DND-41 (cell line): ENCODE data around the gene PRR23E.

ENCODE experiments used
- EZH2 ChIP-seq: IDR thresholded peaks from 3 replicates; pipeline ENCODE4 v1.6.1; 2012; ENCODE audit warnings: borderline replicate concordance, low read depth, mild to moderate bottlenecking, moderate library complexity, low read length, inconsistent platforms; ENCODE audit not compliant: severe bottlenecking
- TF ChIP-seq, protein P1 (sequence below): IDR thresholded peaks from 2 replicates; pipeline ENCODE4 v1.5.1; 2012; ENCODE audit warnings: borderline replicate concordance, low read length, moderate library complexity, mild to moderate bottlenecking; ENCODE audit not compliant: poor library complexity, severe bottlenecking; ENCODE audit errors: extremely low read depth

DNA sequence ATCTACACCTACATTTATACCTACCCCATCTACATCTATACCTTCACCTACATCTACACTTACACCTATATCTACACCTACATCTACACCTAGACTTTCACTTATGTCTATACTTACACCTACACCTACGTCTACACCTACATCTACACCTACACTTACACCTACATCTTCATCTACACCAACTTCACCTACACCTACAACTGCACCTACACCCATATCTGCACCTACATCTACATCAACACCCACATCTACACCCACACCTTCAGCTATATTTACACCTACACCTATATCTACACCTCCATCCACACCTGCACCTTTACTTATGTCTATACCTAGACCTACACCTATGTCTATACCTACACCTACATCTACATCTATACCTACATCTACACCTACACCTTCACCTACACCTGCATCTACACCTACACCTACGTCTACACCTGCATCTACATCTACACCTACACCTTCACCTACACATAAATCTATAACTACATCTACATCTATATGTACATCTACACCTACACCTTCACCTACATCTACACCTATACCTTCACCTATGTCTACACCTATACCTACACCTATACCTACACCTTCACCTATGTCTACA is 30.9 kb upstream of the PRR23E start:
- no peak for TF ChIP-seq EZH2
- TF ChIP-seq, protein P1, sequence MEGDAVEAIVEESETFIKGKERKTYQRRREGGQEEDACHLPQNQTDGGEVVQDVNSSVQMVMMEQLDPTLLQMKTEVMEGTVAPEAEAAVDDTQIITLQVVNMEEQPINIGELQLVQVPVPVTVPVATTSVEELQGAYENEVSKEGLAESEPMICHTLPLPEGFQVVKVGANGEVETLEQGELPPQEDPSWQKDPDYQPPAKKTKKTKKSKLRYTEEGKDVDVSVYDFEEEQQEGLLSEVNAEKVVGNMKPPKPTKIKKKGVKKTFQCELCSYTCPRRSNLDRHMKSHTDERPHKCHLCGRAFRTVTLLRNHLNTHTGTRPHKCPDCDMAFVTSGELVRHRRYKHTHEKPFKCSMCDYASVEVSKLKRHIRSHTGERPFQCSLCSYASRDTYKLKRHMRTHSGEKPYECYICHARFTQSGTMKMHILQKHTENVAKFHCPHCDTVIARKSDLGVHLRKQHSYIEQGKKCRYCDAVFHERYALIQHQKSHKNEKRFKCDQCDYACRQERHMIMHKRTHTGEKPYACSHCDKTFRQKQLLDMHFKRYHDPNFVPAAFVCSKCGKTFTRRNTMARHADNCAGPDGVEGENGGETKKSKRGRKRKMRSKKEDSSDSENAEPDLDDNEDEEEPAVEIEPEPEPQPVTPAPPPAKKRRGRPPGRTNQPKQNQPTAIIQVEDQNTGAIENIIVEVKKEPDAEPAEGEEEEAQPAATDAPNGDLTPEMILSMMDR = no peak
